K562 treated with DMSO at 1 percent for 4 hours (cell line): ENCODE results near the gene AMPD1. TPM values are rescaled to one million over a fixed set of nuclear protein-coding genes. Genes with fewer than 3 reads are reported as not detected.

Experiments used
- total RNA-seq: library from RNA; unstranded; fragments of 300-600 nt; gene quantifications from 2 replicates; pipeline ENCODE4 v1.2.3, GENCODE V29; 2022; ENCODE audit not compliant: insufficient read depth

AMPD1 gene
- not detected in 2 replicates for total RNA-seq

DNA sequence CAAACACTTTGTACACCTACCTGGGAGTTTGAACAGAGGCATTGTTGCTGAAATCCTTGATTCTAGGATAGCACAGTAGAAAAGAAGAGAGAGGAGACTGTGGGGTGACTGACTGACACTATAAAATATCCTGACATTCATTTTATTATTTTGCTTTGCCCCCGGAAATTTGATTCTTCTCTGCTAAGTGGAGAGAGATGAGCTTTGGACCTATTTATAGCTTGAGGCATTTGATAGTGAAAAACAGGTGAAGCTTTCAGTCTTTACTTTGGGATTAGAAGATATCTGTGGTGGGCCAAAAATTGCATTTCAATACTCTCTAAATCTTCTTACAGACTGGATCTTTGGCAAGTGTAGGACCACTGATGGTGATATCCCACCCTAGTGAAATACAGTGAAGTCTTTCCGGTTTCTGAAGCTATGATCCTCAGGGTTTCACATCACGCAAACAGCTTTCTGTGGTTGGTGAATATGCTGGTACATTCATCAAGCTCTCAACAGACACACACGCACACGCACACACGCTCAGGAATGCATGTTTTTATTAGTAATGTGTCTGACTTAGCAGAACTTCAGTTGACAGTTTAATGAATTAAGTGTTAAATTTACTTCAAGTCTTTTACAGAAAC is at the start of gene AMPD1:
Gene AMPD1, minus strand, starts transcription at position 117 of the 629 bp plus-strand sequence. Its CDS starts 75 bp downstream, at position 42.

DNA sequence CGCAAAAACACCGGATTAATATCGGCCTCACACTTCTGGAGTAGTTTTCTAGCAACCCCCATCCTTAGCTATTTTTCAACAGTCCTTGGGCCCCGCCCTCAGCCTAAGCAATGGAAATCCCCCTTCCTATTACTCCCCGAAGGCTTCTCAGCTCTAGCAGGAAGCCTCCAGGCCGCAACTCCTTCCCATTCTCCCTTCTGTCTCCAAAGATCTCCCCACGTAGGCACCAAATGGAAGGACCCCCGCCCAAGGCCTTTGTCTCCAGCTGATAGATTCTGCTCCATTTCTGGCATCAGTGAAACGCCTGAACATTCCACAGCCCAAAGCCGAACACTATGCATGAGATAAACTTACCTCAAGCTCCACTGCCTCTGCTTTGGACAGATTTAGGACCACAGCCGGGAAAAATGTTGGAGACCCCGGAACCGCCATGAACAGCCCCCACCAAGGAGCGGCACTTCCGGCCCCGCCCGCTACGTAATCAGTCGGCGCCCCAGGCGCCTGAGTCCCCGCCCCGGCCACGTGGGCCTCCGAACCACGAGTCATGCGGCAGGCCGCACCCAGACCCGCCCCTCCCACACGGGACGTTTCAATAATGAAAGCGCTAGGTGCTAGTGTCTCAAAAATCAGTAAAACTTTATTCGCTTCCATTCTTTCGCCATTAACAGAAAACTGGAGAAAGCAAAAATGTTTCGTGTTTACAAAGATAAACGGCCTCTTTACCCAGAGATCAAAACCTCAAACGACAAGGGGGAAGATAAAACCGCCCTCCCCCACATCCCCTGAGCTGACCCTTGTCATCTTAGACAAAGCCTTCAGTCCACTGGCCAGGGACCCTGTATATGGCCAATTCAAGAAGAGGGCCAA is 21.2 kb upstream of the AMPD1 start, which contains the start of gene NRAS:
Gene NRAS, minus strand, starts transcription at position 468 of the 867 bp plus-strand sequence. CDS start 611 bp downstream, outside the sequence.

DNA sequence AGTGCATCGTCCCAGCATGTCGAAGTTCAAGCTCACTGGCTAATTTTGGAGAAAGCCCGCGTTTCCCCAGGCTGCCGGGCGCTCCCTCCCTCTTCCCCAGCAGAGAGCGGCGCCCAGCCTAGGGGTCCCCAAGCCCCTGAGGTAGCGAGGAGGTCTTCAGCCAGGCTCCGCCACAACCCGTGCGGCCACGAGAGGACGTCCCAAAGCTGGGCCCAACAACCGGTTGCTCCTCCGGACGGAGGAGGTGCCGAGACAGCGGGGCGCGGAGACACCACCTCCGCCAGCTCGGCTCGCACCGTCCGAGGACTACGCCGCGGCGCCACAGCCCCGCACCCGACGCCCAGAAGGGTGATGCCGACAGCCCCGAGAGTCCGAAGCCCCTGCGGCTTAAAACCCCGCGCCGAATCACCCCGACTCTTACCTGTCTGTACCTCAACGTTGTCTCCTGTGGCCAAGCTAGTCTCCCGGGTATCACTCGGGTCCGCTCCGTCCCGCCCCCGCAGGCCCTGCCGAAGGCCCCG is 25.7 kb downstream of the AMPD1 start, which contains the start of gene DENND2C:
Gene DENND2C, minus strand, starts transcription at position 488 of the 521 bp plus-strand sequence. CDS start 44,065 bp downstream, outside the sequence.

Other genes starting within 250 kb of the AMPD1 start
- gene TRIM33, start 184.3 kb downstream of the AMPD1 start, total RNA-seq, result 16.3 and 20.9 TPM in 2 replicates
- 48.1 and 51.4 TPM in 2 replicates for gene BCAS2, start 113.9 kb downstream of the AMPD1 start, total RNA-seq
- gene DENND2C, start 25.5 kb downstream of the AMPD1 start, total RNA-seq, result not detected in 2 replicates
- gene NRAS, start 21.2 kb upstream of the AMPD1 start, total RNA-seq, result 23.5 and 24.9 TPM in 2 replicates
- 208 and 215 TPM in 2 replicates for gene CSDE1, start 62.4 kb upstream of the AMPD1 start, total RNA-seq
- gene SIKE1, start 85.1 kb upstream of the AMPD1 start, total RNA-seq, result 38.2 and 48.4 TPM in 2 replicates
- not detected in 2 replicates for gene SYCP1, start 159.3 kb upstream of the AMPD1 start, total RNA-seq